B cell (primary cell): ENCODE measurements around the gene SLC23A3. TPM values are rescaled to one million over a fixed set of nuclear protein-coding genes. Genes with fewer than 3 reads are reported as not detected.

Experiments
- ATAC-seq: fragments of 200-7000 bp; cut with Tn5 transposase; one replicate; pipeline ENCODE4 v1.10.0; 2021; ENCODE audit warnings: low read depth, mild to moderate bottlenecking, moderate number of reproducible peaks, moderate library complexity
- CTCF ChIA-PET: fragments of 350-600 bp; sonication (Branson Sonifier 250); formaldehyde crosslinking; loops from one replicate; lab custom pipeline; 2021; ENCODE audit warnings: antibody characterized with exemption, inconsistent platforms; lab: Charles Lee
- POLR2A ChIA-PET: fragments of 350-600 bp; sonication (Branson Sonifier 250); formaldehyde crosslinking; loops from one replicate; lab custom pipeline; 2021; ENCODE audit warnings: antibody characterized with exemption; lab: Charles Lee
- DNase-seq: peaks from one replicate; pipeline ENCODE4 v3.0.0; 2013
- H2AFZ ChIP-seq: 2 replicates; pipeline ENCODE4 v1.6.1; 2012; ENCODE audit warnings: mild to moderate bottlenecking, low read depth, low read length; ENCODE audit not compliant: insufficient read depth, poor library complexity, severe bottlenecking
- H3K27ac ChIP-seq, 2 donors: 1 replicate in 1 of 2; 2 replicates in 1 of 2; pipeline ENCODE4 v1.5.1; 2012 to 2013; ENCODE audit warnings: low read length in 2 of 2, mild to moderate bottlenecking in 2 of 2, moderate library complexity in 1 of 2
- H3K27me3 ChIP-seq, 4 experiments: fragments of 200-600 bp in 1 of 4; sonication (generic) in 1 of 4; replicated peaks in 1 of 4; 1 replicate in 2 of 4; 2 replicates in 2 of 4; pipeline versions ENCODE4 v1.6.1 to v1.7.0; 2013 to 2016; ENCODE audit warnings: low read length in 3 of 4, mild to moderate bottlenecking in 2 of 4, mixed read lengths in 1 of 4, moderate library complexity in 1 of 4; ENCODE audit not compliant: insufficient read depth in 4 of 4, control insufficient read depth in 3 of 4; ENCODE audit errors: control extremely low read depth in 1 of 4
- H3K36me3 ChIP-seq, 2 experiments: replicated peaks in 1 of 2; 1 replicate in 1 of 2; 2 replicates in 1 of 2; pipeline versions ENCODE4 v1.6.1 to v1.7.1; 2013; ENCODE audit warnings: low read length in 1 of 2; ENCODE audit not compliant: insufficient read depth in 2 of 2, control insufficient read depth in 1 of 2; ENCODE audit errors: control extremely low read depth in 1 of 2, extremely low read depth in 1 of 2
- H3K4me1 ChIP-seq, 2 donors: fragments of 200-600 bp in 1 of 2; sonication (generic) in 1 of 2; 1 replicate in 1 of 2; 2 replicates in 1 of 2; pipeline versions ENCODE4 v1.5.1 to v1.6.1; 2013 to 2017; ENCODE audit warnings: low read length in 2 of 2; ENCODE audit not compliant: control insufficient read depth in 2 of 2, insufficient read depth in 2 of 2
- H3K4me2 ChIP-seq: replicated peaks from 2 replicates; pipeline ENCODE3; 2012; ENCODE audit warnings: mild to moderate bottlenecking, low read depth, low read length; ENCODE audit not compliant: poor library complexity, severe bottlenecking
- H3K4me3 ChIP-seq, 5 experiments: fragments of 200-600 bp in 1 of 5; sonication (generic) in 1 of 5; 1 replicate in 3 of 5; 2 replicates in 2 of 5; pipeline versions ENCODE4 v1.5.1 to v1.7.0; 2011 to 2016; ENCODE audit warnings: low read length in 4 of 5, mild to moderate bottlenecking in 4 of 5, low read depth in 2 of 5, control low read depth in 1 of 5, moderate library complexity in 1 of 5; ENCODE audit not compliant: insufficient read depth in 1 of 5; ENCODE audit errors: control extremely low read depth in 1 of 5, extremely low read depth in 1 of 5
- H3K79me2 ChIP-seq: fragments of 200-600 bp; sonication (generic); one replicate; pipeline ENCODE4 v1.6.0; 2016; ENCODE audit warnings: low read length; ENCODE audit not compliant: control insufficient read depth, insufficient read depth
- H3K9ac ChIP-seq: fragments of 200-600 bp; sonication (generic); 2 replicates; pipeline ENCODE4 v1.6.1; 2017; ENCODE audit warnings: mild to moderate bottlenecking, low read length, moderate library complexity
- H3K9me3 ChIP-seq, 3 donors: one replicate each; pipeline versions ENCODE4 v1.6.1 to v1.7.1; 2013; ENCODE audit warnings: low read length in 2 of 3; ENCODE audit not compliant: control insufficient read depth in 2 of 3, insufficient read depth in 1 of 3; ENCODE audit errors: control extremely low read depth in 1 of 3
- H4K20me1 ChIP-seq: 2 replicates; pipeline ENCODE4 v1.6.0; 2012; ENCODE audit warnings: mild to moderate bottlenecking, low read length; ENCODE audit not compliant: insufficient read depth, control insufficient read depth, poor library complexity, severe bottlenecking
- H3K27ac Mint-ChIP-seq: one replicate; pipeline ENCODE4 v1.8.0; 2021; ENCODE audit warnings: mixed read lengths
- H3K27me3 Mint-ChIP-seq: one replicate; pipeline ENCODE4 v1.8.0; 2021; ENCODE audit warnings: mixed read lengths
- H3K4me1 Mint-ChIP-seq: one replicate; pipeline ENCODE4 v1.8.0; 2021; ENCODE audit warnings: mixed read lengths
- H3K4me3 Mint-ChIP-seq: one replicate; pipeline ENCODE4 v1.8.0; 2021; ENCODE audit warnings: mixed read lengths
- H3K9me3 Mint-ChIP-seq: one replicate; pipeline ENCODE4 v1.8.0; 2022; ENCODE audit warnings: mixed read lengths; ENCODE audit not compliant: insufficient read depth
- CTCF ChIP-seq: fragments of 200-600 bp; IDR thresholded peaks from one replicate; pipeline ENCODE4 v1.8.0; 2022; ENCODE audit warnings: antibody characterized with exemption, mild to moderate bottlenecking
- EZH2 ChIP-seq: IDR thresholded peaks from 2 replicates; pipeline ENCODE4 v1.6.1; 2012; ENCODE audit warnings: borderline replicate concordance, low read depth, mild to moderate bottlenecking, moderate library complexity, low read length; ENCODE audit not compliant: insufficient read depth, poor library complexity, severe bottlenecking
- WGBS: methylation state at CpG from one replicate; pipeline ENCODE4 v1.1.5; 2013; ENCODE audit warnings: missing lambda C conversion rate; ENCODE audit not compliant: insufficient coverage; 5-methylcytosine and 5-hydroxymethylcytosine counted together
- intact Hi-C: fragments of 100-400 bp; cut with micrococcal nuclease; formaldehyde crosslinking; loops from one replicate; pipeline ENCODE4 v1.10.0; 2022
- polyA plus RNA-seq: library from polyadenylated mRNA; depleted of rRNA; stranded (reverse); fragments of >200 nt; gene quantifications from 2 replicates; pipeline ENCODE4 v1.2.3, GENCODE V29; 2012
- total RNA-seq, 2 donors: library from RNA; stranded (reverse); fragments of 120-200 nt in 1 of 2; gene quantifications; 1 replicate in 1 of 2; 2 replicates in 1 of 2; pipeline versions ENCODE4 v1.2.3 to v1.2.4, GENCODE V29; 2013 to 2022

Gene SLC23A3
- total and polyA plus RNA-seq, 2 donors (not counting 1 experiment from before 2014, with no cell fraction given) = 2.4 to 15.2 TPM

- H3K27ac Mint-ChIP-seq = no peak overlapping the region
- Histone ChIP-seq H3K4me2 (no peak overlapping the region), H3K79me2 (no peaks in the 10 kb centered on the region), H3K9ac (no peak overlapping the region), H3K4me1 (no peaks in the 10 kb centered on the region), H2AFZ (no peak overlapping the region), H3K4me3 (no peak overlapping the region), H3K36me3 (no peaks in the 10 kb centered on the region), H3K9me3 (no peaks in the 10 kb centered on the region), H3K27ac (no peak overlapping the region), H3K27me3 (peaks cover 0 to 3% (median 0%) of the 10 kb centered on the region in 4 experiments), H4K20me1 (no peaks in the 10 kb centered on the region)
- no peak for TF ChIP-seq CTCF
- TF ChIP-seq EZH2 = no peak
- POLR2A ChIA-PET = interaction anchor here (0.7 kb wide), 1 partner anchor 9 kb away, joined by 5 read pairs; no protein-coding TSS in a partner anchor
- WGBS = no CpG with 5 or more reads among the region's 1 CpG
- H3K27me3 Mint-ChIP-seq = peaks cover 14% of the 10 kb centered on the region
- H3K4me3 Mint-ChIP-seq = no peak overlapping the region
- H3K9me3 Mint-ChIP-seq = no peaks in the 10 kb centered on the region
- DNase-seq = no peak
- H3K4me1 Mint-ChIP-seq = no peaks in the 10 kb centered on the region
- intact Hi-C loops = no loop called here
- CTCF ChIA-PET = interaction anchor here (1.2 kb wide), 1 partner anchor 26 kb away, joined by 3 read pairs; no protein-coding TSS in a partner anchor
- no peak for ATAC-seq
These were observed 27.6 kb upstream of the SLC23A3 start for GRCh38 chr2:219197388-219197787.

GRCh38 chr2:219186754-219187456, 17.1 kb upstream of the SLC23A3 start:
- no peak overlapping the region for H3K4me3 ChIP-seq
- peaks cover 2 to 27% of the 10 kb centered on the region in 2 experiments for H3K36me3 ChIP-seq
- ChIA-PET POLR2A (interaction anchor here (0.6 kb wide), 1 partner anchor 20 kb away, joined by 3 read pairs; no protein-coding TSS in a partner anchor), CTCF (no interaction called here)
- Mint-ChIP-seq H3K27me3 (no peaks in the 10 kb centered on the region), H3K9me3 (no peaks in the 10 kb centered on the region), H3K27ac (peak overlapping the region; percentile 74), H3K4me3 (peak overlapping the region; percentile 8), H3K4me1 (peaks cover 8% of the 10 kb centered on the region)
- peak; percentile 33 for DNase-seq
- H3K9ac ChIP-seq = no peak overlapping the region
- peak overlapping the region in 1 of 2 donors; percentile 9 for H3K27ac ChIP-seq
- no peak overlapping the region for H2AFZ ChIP-seq
- H3K79me2 ChIP-seq = no peaks in the 10 kb centered on the region
- TF ChIP-seq CTCF = no peak
- no peak for TF ChIP-seq EZH2
- H3K4me2 ChIP-seq = peak overlapping the region; percentile 4
- intact Hi-C loops = no loop called here
- 63% methylated on average over 5 of the region's 7 CpGs for WGBS
- ATAC-seq = peak; percentile 58
- H3K4me1 ChIP-seq = peaks cover 7 to 8% of the 10 kb centered on the region in 2 donors
- no peaks in the 10 kb centered on the region for H3K9me3 ChIP-seq
- peaks cover 5% of the 10 kb centered on the region for H4K20me1 ChIP-seq
- H3K27me3 ChIP-seq = no peaks in the 10 kb centered on the region
